Measurements from ENCODE around the gene IRF2. TPM values are rescaled to one million over a fixed set of nuclear protein-coding genes. Genes with fewer than 3 reads are reported as not detected.

IRF2 gene
- total RNA-seq, 1 donor from 2014 or later: 12.6 TPM

- Mint-ChIP-seq H3K27me3 (ENCODE audit: low read depth) (no peaks in the 10 kb centered on the region), H3K9me3 (no peaks in the 10 kb centered on the region), H3K36me3 (ENCODE audit: low read depth) (peaks cover 5% of the 10 kb centered on the region), H3K4me3 (no peak overlapping the region), H3K4me1 (peaks cover 26% of the 10 kb centered on the region), H3K27ac (ENCODE audit: unreplicated experiment) (no peak overlapping the region)
- no peak for DNase-seq (ENCODE audit: low read depth, low spot score)
- no peak for TF ChIP-seq CTCF (conservative IDR thresholded peaks at IDR 0.05)
Observed at GRCh38 chr4:184460499-184461285, 13.7 kb downstream of the IRF2 start.

- no peak for TF ChIP-seq CTCF (conservative IDR thresholded peaks at IDR 0.05)
Observed at GRCh38 chr4:184459413-184459812, 14.9 kb downstream of the IRF2 start.

GRCh38 chr4:184457535-184458249 is 16.7 kb downstream of the IRF2 start:
- peaks cover 20% of the 10 kb centered on the region for H3K4me1 Mint-ChIP-seq
- H3K27ac Mint-ChIP-seq (ENCODE audit: unreplicated experiment): no peak overlapping the region

More at GRCh38 chr4:184459413-184459812, 14.9 kb downstream of the IRF2 start:
- Mint-ChIP-seq H3K27me3 (ENCODE audit: low read depth) (no peaks in the 10 kb centered on the region), H3K27ac (ENCODE audit: unreplicated experiment) (no peak overlapping the region), H3K4me1 (peaks cover 18% of the 10 kb centered on the region), H3K36me3 (ENCODE audit: low read depth) (peaks cover 5% of the 10 kb centered on the region), H3K4me3 (no peak overlapping the region), H3K9me3 (no peaks in the 10 kb centered on the region)
- no peak for DNase-seq (ENCODE audit: low read depth, low spot score)

GRCh38 chr4:184456337-184456736 is 18.0 kb downstream of the IRF2 start:
- Mint-ChIP-seq H3K9me3 (no peaks in the 10 kb centered on the region), H3K36me3 (ENCODE audit: low read depth) (peaks cover 5% of the 10 kb centered on the region), H3K27me3 (ENCODE audit: low read depth) (no peaks in the 10 kb centered on the region), H3K27ac (ENCODE audit: unreplicated experiment) (no peak overlapping the region), H3K4me1 (peaks cover 33% of the 10 kb centered on the region), H3K4me3 (no peak overlapping the region)
- no peak for TF ChIP-seq CTCF (conservative IDR thresholded peaks at IDR 0.05)
- DNase-seq (ENCODE audit: low read depth, low spot score): no peak

More at GRCh38 chr4:184457535-184458249, 16.7 kb downstream of the IRF2 start:
- DNase-seq (ENCODE audit: low read depth, low spot score): no peak
- no peak overlapping the region for H3K4me3 Mint-ChIP-seq
- no peak for TF ChIP-seq CTCF (conservative IDR thresholded peaks at IDR 0.05)
- peaks cover 5% of the 10 kb centered on the region for H3K36me3 Mint-ChIP-seq (ENCODE audit: low read depth)
- H3K9me3 Mint-ChIP-seq: no peaks in the 10 kb centered on the region
- no peaks in the 10 kb centered on the region for H3K27me3 Mint-ChIP-seq (ENCODE audit: low read depth)

- no peak for TF ChIP-seq CTCF (conservative IDR thresholded peaks at IDR 0.05)
- Mint-ChIP-seq H3K4me1 (peaks cover 40% of the 10 kb centered on the region), H3K36me3 (ENCODE audit: low read depth) (peaks cover 5% of the 10 kb centered on the region), H3K27me3 (ENCODE audit: low read depth) (no peaks in the 10 kb centered on the region), H3K9me3 (no peaks in the 10 kb centered on the region), H3K4me3 (no peak overlapping the region), H3K27ac (ENCODE audit: unreplicated experiment) (no peak overlapping the region)
- DNase-seq (ENCODE audit: low read depth, low spot score): no peak
Observed at GRCh38 chr4:184455299-184455698, 19.1 kb downstream of the IRF2 start.

All from neural crest cell (in vitro differentiated cells).